HL-60 (cell line): ENCODE results near the gene TELO2.

Experiments used
- DNase-seq, 2 experiments: peaks; one replicate each; pipeline ENCODE4 v3.0.0-alpha.2; 2010 to 2020; ENCODE audit warnings: low read depth in 1 of 2, low spot score in 1 of 2
- H3K27ac ChIP-seq: fragments of 250-450 bp; sonication (Bioruptor Pico); replicated peaks from 2 replicates; pipeline ENCODE4 v1.5.1; 2020; ENCODE audit warnings: mild to moderate bottlenecking, moderate library complexity
- H3K27me3 ChIP-seq: fragments of 250-450 bp; sonication (Bioruptor Pico); 2 replicates; pipeline ENCODE4 v1.5.1; 2021; ENCODE audit warnings: mild to moderate bottlenecking, moderate library complexity; ENCODE audit not compliant: insufficient read depth, poor library complexity, severe bottlenecking
- H3K4me3 ChIP-seq: replicated peaks from 2 replicates; pipeline ENCODE4 v1.5.1; 2011; ENCODE audit warnings: mild to moderate bottlenecking, control low read depth, low read length; ENCODE audit not compliant: insufficient read depth
- CTCF ChIP-seq: IDR thresholded peaks from one replicate; pipeline ENCODE4 v1.5.1; 2011; ENCODE audit warnings: low read length, control low read depth, inconsistent platforms; ENCODE audit not compliant: insufficient read depth
- GABPA ChIP-seq: IDR thresholded peaks from 2 replicates; pipeline ENCODE4 v1.6.1; 2012; ENCODE audit warnings: low read depth
- POLR2AphosphoS5 ChIP-seq: IDR thresholded peaks from 2 replicates; pipeline ENCODE4 v1.6.1; 2012; ENCODE audit warnings: low read depth
- SPI1 ChIP-seq: IDR thresholded peaks from 2 replicates; pipeline ENCODE4 v1.6.1; 2012; ENCODE audit warnings: low read depth, mild to moderate bottlenecking, borderline replicate concordance
- long read RNA-seq: library from polyadenylated mRNA; unstranded; transcript quantifications from one replicate; pipeline ENCODE4 v2.0.0, GENCODE V29; 2020
- TF ChIP-seq, protein P1 (sequence below): IDR thresholded peaks from 2 replicates; pipeline ENCODE4 v1.6.1; 2012; ENCODE audit warnings: low read depth; ENCODE audit not compliant: insufficient replicate concordance

The TELO2 gene
- long read RNA-seq, transcript TELO2-201 (21 exons, 3,314 nt) = major isoform, 20 of 64 reads
- long read RNA-seq, partial matches to known transcripts = 10 of 64 reads
- long read RNA-seq, other reads (novel, unspliced or antisense) = 31 of 64 reads

DNA sequence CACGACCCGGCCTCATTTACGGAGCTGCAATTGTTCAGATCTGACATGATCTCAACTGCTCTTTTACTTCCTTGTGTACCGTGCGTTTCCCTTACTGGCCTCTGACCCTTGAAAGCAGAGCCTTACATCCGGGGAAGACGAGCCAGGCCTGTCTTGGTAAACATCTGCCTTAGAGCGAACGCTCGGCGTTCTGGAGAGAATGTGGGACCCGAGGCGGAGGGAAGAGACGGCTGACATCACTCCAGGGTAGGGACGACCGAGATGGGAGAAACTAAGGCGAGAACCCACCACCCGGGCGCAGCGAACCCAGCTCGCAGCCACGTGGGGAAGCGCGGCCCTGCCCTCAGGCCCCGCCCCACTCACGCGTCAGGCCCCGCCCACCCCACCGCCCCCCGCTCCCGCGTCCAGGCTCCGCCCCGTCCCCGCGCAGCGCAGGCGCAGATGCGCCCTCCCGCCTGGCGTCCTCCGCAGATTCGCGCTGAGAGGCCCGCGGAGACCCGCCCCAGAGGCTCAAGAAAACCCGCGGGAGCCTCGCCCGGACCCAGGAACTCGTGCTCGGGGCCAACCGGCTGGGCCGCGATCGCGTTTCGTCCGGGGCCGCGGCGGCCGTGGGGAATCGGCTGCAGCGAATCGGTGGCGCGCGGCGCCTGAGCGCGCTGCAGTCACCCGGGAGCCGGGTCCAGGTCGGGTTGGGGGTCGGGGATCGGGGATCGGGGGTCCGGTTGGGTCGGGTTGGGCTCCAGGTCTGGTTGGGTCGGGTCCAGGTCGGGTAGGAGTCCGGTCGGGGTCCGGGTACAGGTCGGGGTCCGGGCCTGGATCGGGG lies at the start of gene TELO2:
Gene TELO2, plus strand, starts transcription at position 438 of the 823 bp plus-strand sequence. CDS start 922 bp downstream, outside the sequence.
- Histone ChIP-seq H3K27me3 (no peaks in the 10 kb centered on the region), H3K27ac (peak within 1 kb of the TSS; percentile 99), H3K4me3 (peak within 1 kb of the TSS; percentile 71)
- peak; percentile 78 to 81 for DNase-seq
- TF ChIP-seq GABPA (no peak), POLR2AphosphoS5 (peak; percentile 58; the same call in 1 of the 2 replicates)

GRCh38 chr16:1443403-1443973 lies 49.7 kb upstream of the TELO2 start:
- no peaks in the 10 kb centered on the region for H3K27me3 ChIP-seq
- H3K4me3 ChIP-seq = no peak overlapping the region
- no peak for DNase-seq
- no peak overlapping the region for H3K27ac ChIP-seq
- TF ChIP-seq SPI1 (no peak), CTCF (no peak), POLR2AphosphoS5 (no peak), GABPA (no peak)
- TF ChIP-seq, protein P1, sequence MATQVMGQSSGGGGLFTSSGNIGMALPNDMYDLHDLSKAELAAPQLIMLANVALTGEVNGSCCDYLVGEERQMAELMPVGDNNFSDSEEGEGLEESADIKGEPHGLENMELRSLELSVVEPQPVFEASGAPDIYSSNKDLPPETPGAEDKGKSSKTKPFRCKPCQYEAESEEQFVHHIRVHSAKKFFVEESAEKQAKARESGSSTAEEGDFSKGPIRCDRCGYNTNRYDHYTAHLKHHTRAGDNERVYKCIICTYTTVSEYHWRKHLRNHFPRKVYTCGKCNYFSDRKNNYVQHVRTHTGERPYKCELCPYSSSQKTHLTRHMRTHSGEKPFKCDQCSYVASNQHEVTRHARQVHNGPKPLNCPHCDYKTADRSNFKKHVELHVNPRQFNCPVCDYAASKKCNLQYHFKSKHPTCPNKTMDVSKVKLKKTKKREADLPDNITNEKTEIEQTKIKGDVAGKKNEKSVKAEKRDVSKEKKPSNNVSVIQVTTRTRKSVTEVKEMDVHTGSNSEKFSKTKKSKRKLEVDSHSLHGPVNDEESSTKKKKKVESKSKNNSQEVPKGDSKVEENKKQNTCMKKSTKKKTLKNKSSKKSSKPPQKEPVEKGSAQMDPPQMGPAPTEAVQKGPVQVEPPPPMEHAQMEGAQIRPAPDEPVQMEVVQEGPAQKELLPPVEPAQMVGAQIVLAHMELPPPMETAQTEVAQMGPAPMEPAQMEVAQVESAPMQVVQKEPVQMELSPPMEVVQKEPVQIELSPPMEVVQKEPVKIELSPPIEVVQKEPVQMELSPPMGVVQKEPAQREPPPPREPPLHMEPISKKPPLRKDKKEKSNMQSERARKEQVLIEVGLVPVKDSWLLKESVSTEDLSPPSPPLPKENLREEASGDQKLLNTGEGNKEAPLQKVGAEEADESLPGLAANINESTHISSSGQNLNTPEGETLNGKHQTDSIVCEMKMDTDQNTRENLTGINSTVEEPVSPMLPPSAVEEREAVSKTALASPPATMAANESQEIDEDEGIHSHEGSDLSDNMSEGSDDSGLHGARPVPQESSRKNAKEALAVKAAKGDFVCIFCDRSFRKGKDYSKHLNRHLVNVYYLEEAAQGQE = no peak

- no peak for TF ChIP-seq SPI1
- no peak for TF ChIP-seq CTCF
- TF ChIP-seq POLR2AphosphoS5 = peak; percentile 48; the same call in 1 of the 2 replicates
- TF ChIP-seq, protein P1 = no peak
- no peak for TF ChIP-seq GABPA
- no peaks in the 10 kb centered on the region for H3K27me3 ChIP-seq
- H3K27ac ChIP-seq = no peak within 1 kb of the TSS
- DNase-seq = no peak
- H3K4me3 ChIP-seq = no peak within 1 kb of the TSS
Measured at GRCh38 chr16:1443980-1444729, 49.0 kb upstream of the TELO2 start, which contains the start of gene CCDC154. Gene CCDC154, minus strand, starts transcription at chr16:1444556. Its CDS starts 234 bp downstream, at chr16:1444322.
